HCT116 (cell line): ENCODE results near the gene DLL1. TPM values are rescaled to one million over a fixed set of nuclear protein-coding genes. Genes with fewer than 3 reads are reported as not detected.

Experiments used
- ATAC-seq: fragments of 200-7000 bp; cut with Tn5 transposase; 2 replicates; pipeline ENCODE4 v1.9.1; 2020; ENCODE audit warnings: mild to moderate bottlenecking, moderate library complexity
- BruUV-seq: library from RNA; stranded (reverse); fragments of 400-500 nt; replicated peaks from 2 replicates; lab custom pipeline; 2021; lab: Mats Ljungman, UMichigan
- CTCF ChIA-PET: fragments of 300-600 bp; sonication (Branson Sonifier 250); formaldehyde crosslinking; loops from one replicate; lab custom pipeline; 2021; ENCODE audit warnings: antibody characterized with exemption; lab: Charles Lee
- POLR2A ChIA-PET: fragments of 300-600, 350-600 bp; sonication (Branson Sonifier 250); formaldehyde crosslinking; loops from one replicate; lab custom pipeline; 2021; ENCODE audit warnings: antibody characterized with exemption; lab: Charles Lee
- RAD21 ChIA-PET, 2 experiments: fragments of 300-600 bp; sonication (Branson Sonifier 250); formaldehyde crosslinking; loops; one replicate each; lab custom pipeline; 2023; ENCODE audit warnings: low total read pairs in 2 of 2; ENCODE audit not compliant: uncharacterized antibody in 2 of 2, unreplicated experiment in 2 of 2, low non-redundant PET in 1 of 2; lab: Charles Lee
- DNase-seq: peaks from one replicate; pipeline ENCODE4 v3.0.0-alpha.2; 2010; ENCODE audit warnings: low read depth, low spot score
- H2AFZ ChIP-seq: fragments of 200-600 bp; shearing (Covaris generic), sonication (generic); 2 replicates; pipeline ENCODE4 v1.6.1; 2017; ENCODE audit warnings: low read depth, mixed run types, mixed read lengths, antibody characterized with exemption, low read length; ENCODE audit not compliant: poor library complexity, severe bottlenecking
- H3K27ac ChIP-seq: 2 replicates; pipeline ENCODE4 v1.5.1; 2012; ENCODE audit warnings: low read depth, low read length
- H3K27me3 ChIP-seq: fragments of 200-600 bp; sonication (generic); 2 replicates; pipeline ENCODE4 v1.6.1; 2016; ENCODE audit warnings: mixed run types, low read length, mixed read lengths; ENCODE audit not compliant: insufficient read depth
- H3K36me3 ChIP-seq, 2 experiments: fragments of 200-500 bp in 1 of 2; fragments of 200-600 bp in 1 of 2; sonication (Bioruptor generic) in 1 of 2; sonication (generic) in 1 of 2; 2 replicates each; pipeline versions ENCODE4 v1.5.1 to v1.6.1; 2014 to 2016; ENCODE audit warnings: low read length in 2 of 2, inconsistent platforms in 1 of 2, mixed read lengths in 1 of 2, mixed run types in 1 of 2; ENCODE audit not compliant: insufficient read depth in 2 of 2, control insufficient read depth in 1 of 2
- H3K4me1 ChIP-seq, 2 experiments: fragments of 200-600 bp in 1 of 2; sonication (generic) in 1 of 2; 2 replicates each; pipeline versions ENCODE4 v1.5.1 to v1.6.1; 2012 to 2017; ENCODE audit warnings: low read length in 2 of 2, inconsistent platforms in 1 of 2, mild to moderate bottlenecking in 1 of 2, mixed read lengths in 1 of 2, mixed run types in 1 of 2, moderate library complexity in 1 of 2; ENCODE audit not compliant: insufficient read depth in 2 of 2, control insufficient read depth in 1 of 2
- H3K4me2 ChIP-seq: fragments of 200-600 bp; sonication (generic); 2 replicates; pipeline ENCODE4 v1.6.1; 2017; ENCODE audit warnings: mixed run types, low read length, mixed read lengths
- H3K4me3 ChIP-seq, 2 experiments: fragments of 200-600 bp in 1 of 2; sonication (generic) in 1 of 2; replicated peaks in 1 of 2; 2 replicates each; pipeline ENCODE4 v1.5.1; 2011 to 2016; ENCODE audit warnings: low read length in 2 of 2, control low read depth in 1 of 2, low read depth in 1 of 2, mild to moderate bottlenecking in 1 of 2, mixed read lengths in 1 of 2, mixed run types in 1 of 2
- H3K79me2 ChIP-seq: fragments of 200-600 bp; sonication (generic); 2 replicates; pipeline ENCODE4 v1.6.1; 2017; ENCODE audit warnings: mild to moderate bottlenecking, mixed run types, low read length, moderate library complexity, mixed read lengths; ENCODE audit not compliant: insufficient read depth
- H3K9ac ChIP-seq: fragments of 200-600 bp; sonication (generic); 2 replicates; pipeline ENCODE4 v1.6.1; 2016; ENCODE audit warnings: low read length, mixed read lengths
- H3K9me2 ChIP-seq: fragments of 200-600 bp; sonication (generic), shearing (Covaris generic); 2 replicates; pipeline ENCODE4 v1.6.1; 2017; ENCODE audit warnings: mixed run types, mild to moderate bottlenecking, moderate library complexity; ENCODE audit not compliant: insufficient read depth
- H3K9me3 ChIP-seq, 2 experiments: fragments of 200-500 bp in 1 of 2; fragments of 200-600 bp in 1 of 2; sonication (Bioruptor generic) in 1 of 2; sonication (generic) in 1 of 2; 2 replicates each; pipeline ENCODE4 v1.6.1; 2014 to 2017; ENCODE audit warnings: low read length in 2 of 2, mixed read lengths in 2 of 2, inconsistent platforms in 1 of 2, low read depth in 1 of 2, mild to moderate bottlenecking in 1 of 2, mixed run types in 1 of 2, moderate library complexity in 1 of 2; ENCODE audit not compliant: control insufficient read depth in 1 of 2, insufficient read depth in 1 of 2
- H4K20me1 ChIP-seq: fragments of 200-600 bp; sonication (generic), shearing (Covaris generic); 2 replicates; pipeline ENCODE4 v1.6.1; 2017; ENCODE audit warnings: mixed run types, mild to moderate bottlenecking, moderate library complexity; ENCODE audit not compliant: insufficient read depth
- ATF3 ChIP-seq: IDR thresholded peaks from 2 replicates; pipeline ENCODE4 v1.6.1; 2012
- CBX3 ChIP-seq: IDR thresholded peaks from 2 replicates; pipeline ENCODE4 v1.6.1; 2012; ENCODE audit warnings: low read depth
- CTCF ChIP-seq, 3 experiments: fragments of 200-600 bp in 1 of 3; sonication (generic) in 1 of 3; IDR thresholded peaks in 2 of 3; conservative IDR thresholded peaks in 1 of 3; 2 replicates each; pipeline ENCODE4 v1.5.1; 2012 to 2017; ENCODE audit warnings: low read depth in 2 of 3, low read length in 2 of 3, antibody characterized with exemption in 1 of 3, borderline replicate concordance in 1 of 3, control low read depth in 1 of 3, mild to moderate bottlenecking in 1 of 3, mixed read lengths in 1 of 3, mixed run types in 1 of 3, moderate library complexity in 1 of 3; ENCODE audit not compliant: insufficient read depth in 1 of 3
- ELF1 ChIP-seq: IDR thresholded peaks from 2 replicates; pipeline ENCODE4 v1.6.1; 2012; ENCODE audit warnings: low read depth, borderline replicate concordance
- EZH2 ChIP-seq: fragments of 200-600 bp; sonication (generic); IDR thresholded peaks from 2 replicates; pipeline ENCODE4 v1.6.1; 2017; ENCODE audit warnings: antibody characterized with exemption, mixed run types
- EZH2phosphoT487 ChIP-seq: fragments of 200-600 bp; IDR thresholded peaks from 2 replicates; pipeline ENCODE4 v1.6.1; 2018; ENCODE audit warnings: antibody characterized with exemption, borderline replicate concordance
- JUND ChIP-seq: IDR thresholded peaks from 2 replicates; pipeline ENCODE4 v1.6.1; 2012
- POLR2A ChIP-seq: IDR thresholded peaks from 2 replicates; pipeline ENCODE4 v1.7.0; 2011; ENCODE audit warnings: borderline replicate concordance; ENCODE audit not compliant: insufficient read depth, insufficient read length; ENCODE audit errors: extremely low read depth
- RAD21 ChIP-seq: IDR thresholded peaks from 2 replicates; pipeline ENCODE4 v1.6.1; 2012; ENCODE audit warnings: low read depth, mild to moderate bottlenecking
- SP1 ChIP-seq: IDR thresholded peaks from 2 replicates; pipeline ENCODE4 v1.6.1; 2012; ENCODE audit warnings: low read depth
- SRF ChIP-seq: IDR thresholded peaks from 2 replicates; pipeline ENCODE4 v1.6.1; 2012; ENCODE audit warnings: low read depth
- YY1 ChIP-seq: IDR thresholded peaks from 2 replicates; pipeline ENCODE4 v1.6.1; 2011; ENCODE audit warnings: low read length, low read depth, moderate library complexity, mild to moderate bottlenecking; ENCODE audit not compliant: insufficient replicate concordance; ENCODE audit errors: extremely low read depth
- intact Hi-C: fragments of 100-400 bp; cut with micrococcal nuclease; formaldehyde crosslinking; loops from 2 replicates; pipeline ENCODE4 v1.10.0; 2022
- total RNA-seq: library from RNA; stranded (reverse); gene quantifications from one replicate; pipeline ENCODE4 v1.2.1, GENCODE V29; 2021; ENCODE audit not compliant: unreplicated experiment

Gene DLL1
- total RNA-seq, 1 experiment from 2014 or later = 5.3 TPM

- H3K27me3 ChIP-seq = no peaks in the 10 kb centered on the region
- ATAC-seq = no peak
- H3K27ac ChIP-seq = no peak overlapping the region
- peaks cover 0 to 11% of the 10 kb centered on the region in 2 experiments; a peak in 3 of 4 replicates for H3K4me1 ChIP-seq
- no peak for TF ChIP-seq SP1
- no peak for TF ChIP-seq JUND
- no peak for TF ChIP-seq POLR2A
- TF ChIP-seq ELF1 = no peak
- TF ChIP-seq ATF3 = no peak
- no peak for TF ChIP-seq EZH2phosphoT487
- TF ChIP-seq EZH2 = no peak
- no peak for TF ChIP-seq CBX3
- TF ChIP-seq SRF = no peak
- no peak for TF ChIP-seq RAD21
- TF ChIP-seq, all 23 proteins: peak for 0
- Histone ChIP-seq H3K36me3 (no peaks in the 10 kb centered on the region), H3K9me3 (no peaks in the 10 kb centered on the region), H2AFZ (peak overlapping the region; percentile 85), H3K79me2 (no peaks in the 10 kb centered on the region), H3K4me3 (no peak overlapping the region), H4K20me1 (no peaks in the 10 kb centered on the region), H3K4me2 (no peak overlapping the region), H3K9ac (no peak overlapping the region), H3K9me2 (no peaks in the 10 kb centered on the region)
- ChIA-PET POLR2A (no interaction called here), RAD21 (no interaction called here), CTCF (no interaction called here)
- intact Hi-C loops = no loop called here
- BruUV-seq = no TSS peak
- no peak for DNase-seq
Measured at GRCh38 chr6:170278743-170279094, 12.2 kb downstream of the DLL1 start.

GRCh38 chr6:170277893-170278742, 12.8 kb downstream of the DLL1 start:
- H4K20me1 ChIP-seq = no peaks in the 10 kb centered on the region
- no peak overlapping the region for H3K4me3 ChIP-seq
- CTCF ChIA-PET = no interaction called here
- no peaks in the 10 kb centered on the region for H3K79me2 ChIP-seq
- peaks cover 0 to 11% of the 10 kb centered on the region in 2 experiments; a peak in 3 of 4 replicates for H3K4me1 ChIP-seq
- no peaks in the 10 kb centered on the region for H3K9me3 ChIP-seq
- no TSS peak for BruUV-seq
- no peaks in the 10 kb centered on the region for H3K27me3 ChIP-seq
- POLR2A ChIA-PET = no interaction called here
- H3K9me2 ChIP-seq = no peaks in the 10 kb centered on the region
- no peak overlapping the region for H3K9ac ChIP-seq
- H3K4me2 ChIP-seq = no peak overlapping the region
- intact Hi-C loops = no loop called here
- TF ChIP-seq CTCF (IDR thresholded peaks at IDR 0.05 in 2 of 3, conservative IDR thresholded peaks at IDR 0.05 in 1 of 3; ENCODE audit: borderline replicate concordance in 1 of 3, insufficient read depth in 1 of 3, low read depth in 2 of 3, low read length in 2 of 3) (0 out of 6 replicates have a peak, but pooled peaks of 1 of the 3 experiments have one; percentile 12), YY1 (no peak), SRF (no peak)
- TF ChIP-seq, all 23 proteins: peak for 1
- no peak for ATAC-seq
- H3K36me3 ChIP-seq = no peaks in the 10 kb centered on the region
- no peak for DNase-seq
- RAD21 ChIA-PET = no interaction called here
- H3K27ac ChIP-seq = no peak overlapping the region
- H2AFZ ChIP-seq = peak overlapping the region; percentile 85
